PC-3 (cell line): ENCODE results near the gene RHBDD1. TPM values are rescaled to one million over a fixed set of nuclear protein-coding genes. Genes with fewer than 3 reads are reported as not detected.

Experiments used
- ATAC-seq: fragments of 200-7000 bp; cut with Tn5 transposase; 2 replicates; pipeline ENCODE4 v1.9.1; 2020; ENCODE audit warnings: mild to moderate bottlenecking, moderate library complexity
- BruUV-seq: library from RNA; stranded (reverse); fragments of 400-500 nt; replicated peaks from 2 replicates; lab custom pipeline; 2021; lab: Mats Ljungman, UMichigan
- CTCF ChIA-PET: fragments of 300-600 bp; sonication (Branson Sonifier 250); formaldehyde crosslinking; loops from one replicate; lab custom pipeline; 2022; ENCODE audit warnings: antibody characterized with exemption; lab: Charles Lee
- POLR2A ChIA-PET: fragments of 300-600 bp; sonication (Branson Sonifier 250); formaldehyde crosslinking; loops from one replicate; lab custom pipeline; 2022; ENCODE audit warnings: antibody characterized with exemption; ENCODE audit not compliant: unreplicated experiment; lab: Charles Lee
- DNase-seq: peaks from one replicate; pipeline ENCODE4 v3.0.0-alpha.2; 2015
- H2AFZ ChIP-seq: fragments of 300-600 bp; sonication (generic); 2 replicates; pipeline ENCODE4 v1.6.0; 2016; ENCODE audit warnings: antibody characterized with exemption, low read length
- H3F3A ChIP-seq: fragments of 300-600 bp; sonication (generic); one replicate; pipeline ENCODE4 v1.6.0; 2017; ENCODE audit warnings: antibody characterized with exemption, low read length, control low read depth, mild to moderate bottlenecking; ENCODE audit not compliant: unreplicated experiment
- H3K27ac ChIP-seq: fragments of 300-600 bp; sonication (generic); 2 replicates; pipeline ENCODE4 v1.5.1; 2016; ENCODE audit warnings: mild to moderate bottlenecking, low read length
- H3K27me3 ChIP-seq: fragments of 300-600 bp; sonication (generic); 2 replicates; pipeline ENCODE4 v1.6.1; 2016; ENCODE audit warnings: low read length, mixed read lengths
- H3K36me3 ChIP-seq: fragments of 300-600 bp; sonication (generic); 2 replicates; pipeline ENCODE4 v1.6.1; 2016; ENCODE audit warnings: low read depth, mixed run types, low read length, mixed read lengths
- H3K4me1 ChIP-seq: fragments of 300-600 bp; sonication (generic); 2 replicates; pipeline ENCODE4 v1.5.1; 2016; ENCODE audit warnings: low read length; ENCODE audit not compliant: insufficient read depth
- H3K4me2 ChIP-seq: fragments of 300-600 bp; sonication (generic); 2 replicates; pipeline ENCODE4 v1.6.0; 2016; ENCODE audit warnings: low read length
- H3K4me3 ChIP-seq: fragments of 300-600 bp; sonication (generic); 2 replicates; pipeline ENCODE4 v1.5.1; 2016; ENCODE audit warnings: mild to moderate bottlenecking, low read length, mixed read lengths
- H3K79me2 ChIP-seq: fragments of 300-600 bp; sonication (generic); 2 replicates; pipeline ENCODE4 v1.6.1; 2017; ENCODE audit warnings: low read length, mixed read lengths
- H3K9ac ChIP-seq: fragments of 300-600 bp; sonication (generic); 2 replicates; pipeline ENCODE4 v1.6.0; 2016; ENCODE audit warnings: mild to moderate bottlenecking, low read length
- H3K9me2 ChIP-seq: fragments of 300-600 bp; sonication (generic); replicated peaks from 2 replicates; pipeline ENCODE4 v1.6.1; 2016; ENCODE audit warnings: mixed run types, low read length, mixed read lengths
- H3K9me3 ChIP-seq: fragments of 300-600 bp; sonication (generic); 2 replicates; pipeline ENCODE4 v1.6.1; 2016; ENCODE audit warnings: low read length, mixed read lengths
- H4K20me1 ChIP-seq: fragments of 300-600 bp; sonication (generic); 2 replicates; pipeline ENCODE4 v1.6.1; 2016; ENCODE audit warnings: low read length, mixed read lengths
- EZH2 ChIP-seq: fragments of 300-600 bp; sonication (generic); IDR thresholded peaks from one replicate; pipeline ENCODE4 v1.6.1; 2017; ENCODE audit warnings: antibody characterized with exemption, mild to moderate bottlenecking, low read length; ENCODE audit not compliant: unreplicated experiment
- EZH2phosphoT487 ChIP-seq: fragments of 300-600 bp; sonication (generic); IDR thresholded peaks from 2 replicates; pipeline ENCODE4 v1.6.1; 2018; ENCODE audit warnings: mild to moderate bottlenecking, antibody characterized with exemption, low read length, borderline replicate concordance
- intact Hi-C: fragments of 100-400 bp; cut with micrococcal nuclease; formaldehyde crosslinking; loops from 2 replicates; pipeline ENCODE4 v1.9.0; 2023
- total RNA-seq: library from RNA; depleted of rRNA; stranded (reverse); fragments of >200 nt; gene quantifications from 2 replicates; pipeline ENCODE4 v1.2.3, GENCODE V29; 2014
- TF ChIP-seq, protein P1 (sequence below): fragments of 300-600 bp; sonication (generic); conservative IDR thresholded peaks from 2 replicates; pipeline ENCODE4 v1.5.1; 2017; ENCODE audit warnings: antibody characterized with exemption, low read depth, mild to moderate bottlenecking, low read length

Gene RHBDD1
- total RNA-seq, 1 experiment from 2014 or later: 9.1 TPM

DNA sequence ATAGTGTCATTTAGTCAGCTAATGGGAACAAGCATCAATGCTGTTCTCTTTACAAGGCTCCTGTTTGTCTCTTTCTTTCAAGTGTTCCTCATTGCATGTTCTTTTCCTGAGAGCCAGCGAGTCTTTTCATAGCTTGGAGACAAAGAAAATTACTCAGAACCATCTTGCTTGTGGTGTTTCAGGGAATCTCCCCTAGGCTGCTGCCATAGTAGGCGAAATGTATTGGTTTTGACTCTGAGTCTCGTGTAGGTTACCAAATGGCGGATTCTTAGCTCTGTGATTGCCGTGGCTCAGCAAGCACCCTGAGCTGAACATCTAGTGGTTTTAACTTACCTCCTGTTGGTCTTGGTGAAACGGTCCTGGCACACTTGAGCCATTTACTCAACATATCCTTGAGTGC, 68.7 kb downstream of the RHBDD1 start:
- no peak overlapping the region for H3K4me2 ChIP-seq
- ChIA-PET CTCF (no interaction called here), POLR2A (no interaction called here)
- no peak overlapping the region for H2AFZ ChIP-seq
- no peaks in the 10 kb centered on the region for H3K79me2 ChIP-seq
- no peaks in the 10 kb centered on the region for H3K36me3 ChIP-seq
- no peak overlapping the region for H3K4me3 ChIP-seq
- peaks cover 17% of the 10 kb centered on the region for H3K4me1 ChIP-seq
- H3K27me3 ChIP-seq: no peaks in the 10 kb centered on the region
- no peak overlapping the region for H3K27ac ChIP-seq
- no peaks in the 10 kb centered on the region for H4K20me1 ChIP-seq
- TF ChIP-seq, protein P1, sequence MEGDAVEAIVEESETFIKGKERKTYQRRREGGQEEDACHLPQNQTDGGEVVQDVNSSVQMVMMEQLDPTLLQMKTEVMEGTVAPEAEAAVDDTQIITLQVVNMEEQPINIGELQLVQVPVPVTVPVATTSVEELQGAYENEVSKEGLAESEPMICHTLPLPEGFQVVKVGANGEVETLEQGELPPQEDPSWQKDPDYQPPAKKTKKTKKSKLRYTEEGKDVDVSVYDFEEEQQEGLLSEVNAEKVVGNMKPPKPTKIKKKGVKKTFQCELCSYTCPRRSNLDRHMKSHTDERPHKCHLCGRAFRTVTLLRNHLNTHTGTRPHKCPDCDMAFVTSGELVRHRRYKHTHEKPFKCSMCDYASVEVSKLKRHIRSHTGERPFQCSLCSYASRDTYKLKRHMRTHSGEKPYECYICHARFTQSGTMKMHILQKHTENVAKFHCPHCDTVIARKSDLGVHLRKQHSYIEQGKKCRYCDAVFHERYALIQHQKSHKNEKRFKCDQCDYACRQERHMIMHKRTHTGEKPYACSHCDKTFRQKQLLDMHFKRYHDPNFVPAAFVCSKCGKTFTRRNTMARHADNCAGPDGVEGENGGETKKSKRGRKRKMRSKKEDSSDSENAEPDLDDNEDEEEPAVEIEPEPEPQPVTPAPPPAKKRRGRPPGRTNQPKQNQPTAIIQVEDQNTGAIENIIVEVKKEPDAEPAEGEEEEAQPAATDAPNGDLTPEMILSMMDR: no peak
- TF ChIP-seq EZH2 (no peak), EZH2phosphoT487 (no peak)
- no peaks in the 10 kb centered on the region for H3K9me2 ChIP-seq
- intact Hi-C loops: no loop called here
- no TSS peak for BruUV-seq
- no peak for DNase-seq
- no peaks in the 10 kb centered on the region for H3K9me3 ChIP-seq
- no peak for ATAC-seq
- H3K9ac ChIP-seq: no peak overlapping the region
- no peaks in the 10 kb centered on the region for H3F3A ChIP-seq

DNA sequence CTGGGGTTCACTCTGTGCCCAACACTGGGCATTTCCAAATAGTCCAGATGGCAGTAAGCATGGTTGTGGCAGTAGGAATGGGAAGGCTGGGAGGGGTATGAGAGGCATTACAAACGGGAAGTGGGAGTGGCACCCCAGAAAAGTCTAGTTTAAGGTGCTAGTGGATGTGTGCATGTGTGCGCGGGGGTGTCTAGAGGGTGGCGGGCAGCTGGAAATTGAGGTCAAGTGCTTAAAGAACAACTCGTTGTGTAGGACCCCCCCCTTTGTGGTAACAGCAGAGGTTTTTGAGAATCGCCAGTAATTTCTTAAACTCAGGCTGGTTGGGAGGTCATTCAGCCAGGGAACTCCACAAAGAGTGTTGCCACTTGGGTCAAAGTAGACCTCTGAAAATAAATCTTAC, 69.9 kb downstream of the RHBDD1 start:
- ATAC-seq: no peak
- CTCF ChIA-PET: no interaction called here

DNA sequence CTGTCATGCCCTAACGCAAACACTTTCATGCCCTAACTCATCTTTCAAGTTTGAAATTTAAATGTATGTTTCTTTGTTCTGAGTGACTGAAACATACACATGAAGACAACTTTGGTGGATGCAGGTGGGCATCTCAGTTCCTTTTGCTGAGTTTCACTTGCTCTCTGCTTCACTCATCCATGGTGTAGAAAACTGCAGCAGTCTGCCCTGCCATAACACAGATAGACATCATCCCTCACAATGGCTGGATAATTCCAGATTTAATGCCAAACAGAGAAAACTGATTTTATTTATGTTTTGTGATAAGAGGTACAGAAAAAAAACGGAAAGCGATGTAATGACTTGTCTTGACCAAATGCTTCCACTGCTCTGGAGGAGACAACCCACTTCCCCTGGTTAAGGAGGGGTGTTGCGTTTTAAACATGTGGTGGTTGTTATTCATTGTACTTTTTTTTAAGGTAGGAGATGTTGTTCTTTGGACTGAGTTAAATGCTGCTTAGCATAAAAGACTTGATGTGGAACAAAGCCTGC, 70.4 kb downstream of the RHBDD1 start:
- no peaks in the 10 kb centered on the region for H3K27me3 ChIP-seq
- H3K9ac ChIP-seq: no peak overlapping the region
- H4K20me1 ChIP-seq: no peaks in the 10 kb centered on the region
- H3K27ac ChIP-seq: no peak overlapping the region
- H3K4me3 ChIP-seq: no peak overlapping the region
- intact Hi-C loops: no loop called here
- TF ChIP-seq EZH2phosphoT487: no peak
- TF ChIP-seq, protein P1: no peak
- TF ChIP-seq EZH2: no peak
- peaks cover 17% of the 10 kb centered on the region for H3K4me1 ChIP-seq
- no peak overlapping the region for H2AFZ ChIP-seq
- H3K79me2 ChIP-seq: no peaks in the 10 kb centered on the region
- H3K4me2 ChIP-seq: no peak overlapping the region
- no peaks in the 10 kb centered on the region for H3K36me3 ChIP-seq
- no peaks in the 10 kb centered on the region for H3K9me3 ChIP-seq
- POLR2A ChIA-PET: no interaction called here
- no peaks in the 10 kb centered on the region for H3F3A ChIP-seq
- no peak for DNase-seq
- CTCF ChIA-PET: no interaction called here
- H3K9me2 ChIP-seq: no peaks in the 10 kb centered on the region
- ATAC-seq: no peak
- no TSS peak for BruUV-seq

More for the DNA sequence above, 69.9 kb downstream of the RHBDD1 start:
- no TSS peak for BruUV-seq
- Histone ChIP-seq H3K36me3 (no peaks in the 10 kb centered on the region), H3K9ac (no peak overlapping the region), H3K9me3 (no peaks in the 10 kb centered on the region), H3F3A (no peaks in the 10 kb centered on the region), H3K27me3 (no peaks in the 10 kb centered on the region), H3K79me2 (no peaks in the 10 kb centered on the region), H3K9me2 (no peaks in the 10 kb centered on the region), H2AFZ (no peak overlapping the region), H3K4me1 (peaks cover 17% of the 10 kb centered on the region), H3K27ac (no peak overlapping the region), H4K20me1 (no peaks in the 10 kb centered on the region), H3K4me2 (no peak overlapping the region), H3K4me3 (no peak overlapping the region)
- POLR2A ChIA-PET: no interaction called here
- DNase-seq: no peak
- intact Hi-C loops: no loop called here
- TF ChIP-seq EZH2 (no peak), EZH2phosphoT487 (no peak)
- TF ChIP-seq, protein P1: no peak
